ENCODE measurements around the gene IQCE. TPM values are rescaled to one million over a fixed set of nuclear protein-coding genes. Genes with fewer than 3 reads are reported as not detected.

The IQCE gene
- total and polyA plus RNA-seq, 10 of the 15 experiments (the other 5 are each of a cell fraction or from before 2014, with no cell fraction given), result 0.37 to 8.1 (median 3.7) TPM

- TF ChIP-seq, protein P1, sequence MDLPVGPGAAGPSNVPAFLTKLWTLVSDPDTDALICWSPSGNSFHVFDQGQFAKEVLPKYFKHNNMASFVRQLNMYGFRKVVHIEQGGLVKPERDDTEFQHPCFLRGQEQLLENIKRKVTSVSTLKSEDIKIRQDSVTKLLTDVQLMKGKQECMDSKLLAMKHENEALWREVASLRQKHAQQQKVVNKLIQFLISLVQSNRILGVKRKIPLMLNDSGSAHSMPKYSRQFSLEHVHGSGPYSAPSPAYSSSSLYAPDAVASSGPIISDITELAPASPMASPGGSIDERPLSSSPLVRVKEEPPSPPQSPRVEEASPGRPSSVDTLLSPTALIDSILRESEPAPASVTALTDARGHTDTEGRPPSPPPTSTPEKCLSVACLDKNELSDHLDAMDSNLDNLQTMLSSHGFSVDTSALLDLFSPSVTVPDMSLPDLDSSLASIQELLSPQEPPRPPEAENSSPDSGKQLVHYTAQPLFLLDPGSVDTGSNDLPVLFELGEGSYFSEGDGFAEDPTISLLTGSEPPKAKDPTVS (IDR thresholded peaks at IDR 0.05; ENCODE audit: low read depth, low read length), result no peak
Measured at GRCh38 chr7:2553108-2553507, 5.7 kb upstream of the IQCE start (continued).

DNA sequence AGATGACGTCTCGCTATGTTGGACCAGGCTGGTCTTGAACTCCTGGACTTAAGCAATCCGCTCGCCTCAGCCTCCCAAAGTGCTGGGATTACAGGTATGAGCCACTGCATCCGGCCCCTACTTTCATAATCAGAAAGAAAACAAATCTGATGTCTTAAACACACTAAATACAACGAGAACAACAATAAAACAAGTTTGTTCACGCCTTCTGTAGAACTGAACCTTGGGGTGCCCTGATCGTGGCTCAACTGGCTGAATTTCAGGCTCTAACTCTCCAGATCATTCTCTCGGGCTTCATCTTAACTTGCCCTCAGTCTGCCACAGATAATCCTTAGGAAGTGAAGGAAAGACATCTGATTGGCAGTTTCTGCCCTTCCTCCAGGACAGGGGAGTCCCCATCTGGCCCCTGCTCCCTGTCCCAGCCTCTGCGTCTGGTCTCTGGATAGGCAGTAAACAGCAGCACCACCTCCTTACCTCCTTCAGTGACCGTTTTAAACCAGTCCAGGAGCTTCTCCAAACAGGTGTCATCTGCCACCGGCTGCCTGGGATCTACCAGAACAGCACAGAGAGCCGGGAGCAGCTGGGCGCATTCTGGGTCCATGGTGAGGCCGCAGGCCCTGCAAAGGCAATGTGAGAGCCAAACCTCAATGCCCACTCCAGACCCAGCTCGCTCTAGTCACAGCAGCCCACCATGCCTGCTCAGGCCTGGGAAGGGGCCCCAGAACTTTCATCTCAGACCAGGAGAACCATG, 4.8 kb upstream of the IQCE start:
- peak overlapping the region; percentile 94 for H3K4me2 ChIP-seq (ENCODE audit: control insufficient read depth, insufficient read depth)
- SMC1A ChIA-PET (ENCODE audit: uncharacterized antibody, unreplicated experiment), result interaction anchor here (0.7 to 0.9 kb wide), 2 partner anchors 31 to 46 kb away, joined by 3 read pairs; no protein-coding TSS in a partner anchor
- in situ Hi-C loops (cut with MboI), result no loop called here
- no peak overlapping the region for H2AFZ ChIP-seq (ENCODE audit: control insufficient read depth, low read depth, low read length)
- no peaks in the 10 kb centered on the region; a peak in 1 of 4 replicates for H3K36me3 ChIP-seq (ENCODE audit: control insufficient read depth in 2 of 2, insufficient read depth in 2 of 2, low read length in 1 of 2)
- POLR2A ChIA-PET, result interaction anchor here (0.6 to 1.2 kb wide), 4 partner anchors 24 to 245 kb away, joined by 3 to 4 read pairs (median 4); no protein-coding TSS in a partner anchor
- H3K79me2 ChIP-seq (ENCODE audit: control insufficient read depth, insufficient read depth, low read length), result peaks cover 18% of the 10 kb centered on the region
- no peak for ATAC-seq
- peak overlapping the region; percentile 96 for H3K4me3 ChIP-seq
- DNase-seq (ENCODE audit: low read depth, low spot score), result no peak
- BruUV-seq (replicated peaks), result TSS peak; percentile 57
- H3K27me3 ChIP-seq (replicated peaks in 1 of 2; ENCODE audit: control insufficient read depth in 2 of 2, insufficient read depth in 2 of 2, low read length in 1 of 2), result no peaks in the 10 kb centered on the region
- FAIRE-seq, result no peak
- RAD21 ChIA-PET (ENCODE audit: unreplicated experiment), result interaction anchor here (1.3 kb wide), 1 partner anchor 10 kb away, joined by 3 read pairs; no protein-coding TSS in a partner anchor
- CTCF ChIA-PET, result interaction anchor here (0.7 to 1.2 kb wide), 2 partner anchors 13 to 89 kb away, joined by 3 to 4 read pairs; no protein-coding TSS in a partner anchor
- peak overlapping the region; percentile 99 for H3K27ac ChIP-seq (ENCODE audit: control insufficient read depth, insufficient read depth)
- H3K9ac ChIP-seq (ENCODE audit: control insufficient read depth, insufficient read depth, low read length), result peak overlapping the region; percentile 98
- intact Hi-C loops (cut with micrococcal nuclease; ENCODE audit: unreplicated experiment), result no loop called here
- H4K20me1 ChIP-seq (ENCODE audit: control insufficient read depth, insufficient read depth), result no peaks in the 10 kb centered on the region
- H3K4me1 ChIP-seq (ENCODE audit: control insufficient read depth, insufficient read depth, low read length), result peaks cover 11% of the 10 kb centered on the region
- no peaks in the 10 kb centered on the region for H3K9me3 ChIP-seq (replicated peaks; ENCODE audit: control insufficient read depth, insufficient read depth, low read length)
- no peak for TF ChIP-seq SIX5 (IDR thresholded peaks at IDR 0.05; ENCODE audit: low read depth, low read length, severe bottlenecking)
- WGBS (ENCODE audit: insufficient coverage, insufficient replicate concordance, low lambda C conversion rate, missing lambda C conversion rate), result 63% methylated on average over 16 of the region's 16 CpGs
